KMS-11 (cell line): ENCODE measurements around the gene GPS2.

Experiments
- H2AFZ ChIP-seq: fragments of 200-600 bp; sonication (generic); 2 replicates; pipeline ENCODE4 v1.6.1; 2016; ENCODE audit warnings: antibody characterized with exemption, mixed run types, low read depth
- H3K27ac ChIP-seq: fragments of 200-600 bp; sonication (generic); 2 replicates; pipeline ENCODE4 v1.6.1; 2016; ENCODE audit warnings: mild to moderate bottlenecking, mixed run types
- H3K27me3 ChIP-seq: fragments of 200-600 bp; sonication (generic); 2 replicates; pipeline ENCODE4 v1.6.1; 2017; ENCODE audit warnings: mild to moderate bottlenecking, low read depth, mixed run types, moderate library complexity; ENCODE audit not compliant: insufficient read depth
- H3K36me3 ChIP-seq: fragments of 200-600 bp; sonication (generic); 2 replicates; pipeline ENCODE4 v1.6.1; 2017; ENCODE audit warnings: mild to moderate bottlenecking, mixed run types; ENCODE audit not compliant: insufficient read depth
- H3K4me1 ChIP-seq: fragments of 200-600 bp; sonication (generic); 2 replicates; pipeline ENCODE4 v1.6.1; 2016; ENCODE audit warnings: mild to moderate bottlenecking, low read depth, mixed run types; ENCODE audit not compliant: poor library complexity, severe bottlenecking
- H3K4me2 ChIP-seq: fragments of 200-600 bp; sonication (generic); 2 replicates; pipeline ENCODE4 v1.7.0; 2016; ENCODE audit warnings: mild to moderate bottlenecking, mixed run types
- H3K4me3 ChIP-seq: fragments of 200-600 bp; sonication (generic); IDR thresholded peaks from 2 replicates; pipeline ENCODE4 v1.6.1; 2017; ENCODE audit warnings: low read depth, low read length, mixed read lengths; ENCODE audit not compliant: insufficient read depth
- H3K79me2 ChIP-seq: fragments of 200-600 bp; sonication (generic); 2 replicates; pipeline ENCODE4 v1.6.1; 2016; ENCODE audit warnings: low read depth, mixed run types; ENCODE audit not compliant: insufficient read depth
- H3K9ac ChIP-seq: fragments of 200-600 bp; sonication (generic); 2 replicates; pipeline ENCODE4 v1.6.1; 2016; ENCODE audit warnings: mild to moderate bottlenecking, mixed run types
- H4K20me1 ChIP-seq: fragments of 200-600 bp; sonication (generic); 2 replicates; pipeline ENCODE4 v1.6.1; 2016; ENCODE audit warnings: mild to moderate bottlenecking, mixed run types; ENCODE audit not compliant: insufficient read depth
- CTCF ChIP-seq: fragments of 200-600 bp; sonication (generic); conservative IDR thresholded peaks from 2 replicates; pipeline ENCODE4 v1.6.1; 2017; ENCODE audit warnings: low read depth, mild to moderate bottlenecking, antibody characterized with exemption, low read length, moderate library complexity, mixed read lengths

GPS2 gene

GRCh38 chr17:7282752-7283321, 32.3 kb downstream of the GPS2 start:
- H4K20me1 ChIP-seq: no peaks in the 10 kb centered on the region
- H3K36me3 ChIP-seq: no peaks in the 10 kb centered on the region
- no peak overlapping the region for H3K4me3 ChIP-seq
- no peaks in the 10 kb centered on the region for H3K4me1 ChIP-seq
- no peak overlapping the region for H3K27ac ChIP-seq
- H3K4me2 ChIP-seq: no peak overlapping the region
- no peak for TF ChIP-seq CTCF
- no peak overlapping the region for H2AFZ ChIP-seq
- H3K9ac ChIP-seq: no peak overlapping the region
- H3K79me2 ChIP-seq: no peaks in the 10 kb centered on the region
- H3K27me3 ChIP-seq: no peaks in the 10 kb centered on the region

GRCh38 chr17:7281953-7282751, 33.0 kb downstream of the GPS2 start:
- H2AFZ ChIP-seq: no peak overlapping the region
- H3K27me3 ChIP-seq: no peaks in the 10 kb centered on the region
- no peaks in the 10 kb centered on the region for H3K4me1 ChIP-seq
- H3K4me2 ChIP-seq: no peak overlapping the region
- no peak overlapping the region for H3K27ac ChIP-seq
- no peaks in the 10 kb centered on the region for H3K79me2 ChIP-seq
- TF ChIP-seq CTCF: no peak
- H3K4me3 ChIP-seq: no peak overlapping the region
- H3K9ac ChIP-seq: no peak overlapping the region
- H3K36me3 ChIP-seq: no peaks in the 10 kb centered on the region
- no peaks in the 10 kb centered on the region for H4K20me1 ChIP-seq

GRCh38 chr17:7281074-7281952, 33.8 kb downstream of the GPS2 start, which contains the start of gene SLC2A4:
Gene SLC2A4, plus strand, starts transcription at chr17:7281718. Its CDS starts 217 bp downstream, at chr17:7281935.
- 0 out of 2 replicates have a peak within 1 kb of the TSS, but pooled peaks have one; percentile 25 for H3K4me2 ChIP-seq
- no peaks in the 10 kb centered on the region for H3K36me3 ChIP-seq
- H2AFZ ChIP-seq: peak within 1 kb of the TSS; percentile 26; the same call in 1 of the 2 replicates
- no peak within 1 kb of the TSS for H3K27ac ChIP-seq
- H3K4me3 ChIP-seq: no peak within 1 kb of the TSS
- H4K20me1 ChIP-seq: no peaks in the 10 kb centered on the region
- H3K79me2 ChIP-seq: no peaks in the 10 kb centered on the region
- TF ChIP-seq CTCF: no peak
- H3K4me1 ChIP-seq: no peaks in the 10 kb centered on the region
- H3K9ac ChIP-seq: no peak within 1 kb of the TSS
- no peaks in the 10 kb centered on the region for H3K27me3 ChIP-seq

- no peaks in the 10 kb centered on the region for H3K4me1 ChIP-seq
Observed at GRCh38 chr17:7280519-7281073, 34.6 kb downstream of the GPS2 start.

More at GRCh38 chr17:7280519-7281073, 34.6 kb downstream of the GPS2 start:
- Histone ChIP-seq H3K9ac (no peak overlapping the region), H3K36me3 (no peaks in the 10 kb centered on the region), H3K79me2 (no peaks in the 10 kb centered on the region), H2AFZ (peak overlapping the region; percentile 26; the same call in 1 of the 2 replicates), H3K27me3 (no peaks in the 10 kb centered on the region), H3K4me3 (no peak overlapping the region), H3K27ac (no peak overlapping the region), H4K20me1 (no peaks in the 10 kb centered on the region), H3K4me2 (no peak overlapping the region)
- no peak for TF ChIP-seq CTCF
